Activated CD4-positive, alpha-beta memory T cell treated with anti-CD3 and anti-CD28 coated beads, Interleukin-2, amount 10 ng/mL, durations not matched to agents 7 days and 5 days (primary cell): ENCODE data around the gene EWSR1. TPM values are rescaled to one million over a fixed set of nuclear protein-coding genes. Genes with fewer than 3 reads are reported as not detected.
A peak's percentile ranks its signal among the peaks of the same experiment; 100 is the strongest.

Experiments used
- CTCF ChIA-PET: fragments of 350-600 bp; sonication (Branson Sonifier 250); formaldehyde crosslinking; loops from one replicate; lab custom pipeline; 2021; ENCODE audit warnings: antibody characterized with exemption, inconsistent platforms; lab: Charles Lee
- POLR2A ChIA-PET: fragments of 350-600 bp; sonication (Branson Sonifier 250); formaldehyde crosslinking; loops from one replicate; lab custom pipeline; 2021; ENCODE audit warnings: antibody characterized with exemption; lab: Charles Lee
- DNase-seq: peaks from one replicate; pipeline ENCODE4 v3.0.0-alpha.2; 2020
- H3K27ac Mint-ChIP-seq: one replicate; pipeline ENCODE4 v1.8.0; 2021; ENCODE audit warnings: mild to moderate bottlenecking, mixed read lengths
- H3K27me3 Mint-ChIP-seq: one replicate; pipeline ENCODE4 v1.8.0; 2021; ENCODE audit warnings: mixed read lengths
- H3K36me3 Mint-ChIP-seq: one replicate; pipeline ENCODE4 v1.8.0; 2021; ENCODE audit warnings: low read depth, mixed read lengths
- H3K4me1 Mint-ChIP-seq: one replicate; pipeline ENCODE4 v1.8.0; 2021; ENCODE audit warnings: mixed read lengths
- H3K4me3 Mint-ChIP-seq: one replicate; pipeline ENCODE4 v1.8.0; 2021; ENCODE audit warnings: mild to moderate bottlenecking, mixed read lengths
- H3K9me3 Mint-ChIP-seq: one replicate; pipeline ENCODE4 v1.8.0; 2021; ENCODE audit warnings: mixed read lengths
- total RNA-seq, 2 experiments: library from RNA; stranded (reverse); gene quantifications; one replicate each; pipeline ENCODE4 v1.2.3, GENCODE V29; 2021

EWSR1 gene
- total RNA-seq, 2 experiments from 2014 or later, result 308 to 311 TPM

- ChIA-PET POLR2A (interaction anchor here (0.9 to 1.4 kb wide), 2 partner anchors 9 to 10 kb away, joined by 3 to 4 read pairs; no protein-coding TSS in a partner anchor), CTCF (interaction anchor here (1.4 kb wide), 1 partner anchor 10 kb away, joined by 7 read pairs; no protein-coding TSS in a partner anchor)
- Mint-ChIP-seq H3K4me1 (no peaks in the 10 kb centered on the region), H3K27ac (no peak overlapping the region), H3K36me3 (no peaks in the 10 kb centered on the region), H3K4me3 (no peak overlapping the region), H3K27me3 (no peaks in the 10 kb centered on the region), H3K9me3 (no peaks in the 10 kb centered on the region)
- DNase-seq, result no peak
Measured at GRCh38 chr22:29323641-29324040, 55.6 kb downstream of the EWSR1 start.

- Mint-ChIP-seq H3K27me3 (no peaks in the 10 kb centered on the region), H3K36me3 (no peaks in the 10 kb centered on the region), H3K27ac (no peak overlapping the region), H3K4me1 (no peaks in the 10 kb centered on the region), H3K4me3 (no peak overlapping the region), H3K9me3 (no peaks in the 10 kb centered on the region)
- DNase-seq, result no peak
- ChIA-PET POLR2A (interaction anchor here (1.4 kb wide), 1 partner anchor 8 kb away, joined by 5 read pairs; no protein-coding TSS in a partner anchor), CTCF (no interaction called here)
Measured at GRCh38 chr22:29325356-29325755, 57.3 kb downstream of the EWSR1 start.

- no peaks in the 10 kb centered on the region for H3K36me3 Mint-ChIP-seq
Measured at GRCh38 chr22:29325785-29326315, 57.8 kb downstream of the EWSR1 start.

GRCh38 chr22:29326481-29326880, 58.4 kb downstream of the EWSR1 start:
- no peaks in the 10 kb centered on the region for H3K36me3 Mint-ChIP-seq
- ChIA-PET POLR2A (interaction anchor here (0.8 to 1.4 kb wide), 2 partner anchors 9 to 24 kb away, joined by 3 to 5 read pairs; no protein-coding TSS in a partner anchor), CTCF (no interaction called here)
- no peak for DNase-seq
- H3K4me3 Mint-ChIP-seq, result no peak overlapping the region
- H3K4me1 Mint-ChIP-seq, result no peaks in the 10 kb centered on the region
- H3K9me3 Mint-ChIP-seq, result no peaks in the 10 kb centered on the region
- no peaks in the 10 kb centered on the region for H3K27me3 Mint-ChIP-seq
- H3K27ac Mint-ChIP-seq, result no peak overlapping the region

More at GRCh38 chr22:29325785-29326315, 57.8 kb downstream of the EWSR1 start:
- Mint-ChIP-seq H3K4me1 (no peaks in the 10 kb centered on the region), H3K27me3 (no peaks in the 10 kb centered on the region), H3K4me3 (no peak overlapping the region), H3K27ac (no peak overlapping the region), H3K9me3 (no peaks in the 10 kb centered on the region)
- no peak for DNase-seq
- ChIA-PET POLR2A (interaction anchor here (1.4 kb wide), 1 partner anchor 9 kb away, joined by 5 read pairs; no protein-coding TSS in a partner anchor), CTCF (no interaction called here)

GRCh38 chr22:29327089-29327764, 59.2 kb downstream of the EWSR1 start:
- Mint-ChIP-seq H3K4me3 (no peak overlapping the region), H3K9me3 (no peaks in the 10 kb centered on the region), H3K36me3 (peaks cover 2% of the 10 kb centered on the region), H3K27me3 (no peaks in the 10 kb centered on the region), H3K27ac (no peak overlapping the region), H3K4me1 (no peaks in the 10 kb centered on the region)
- DNase-seq, result no peak
- ChIA-PET POLR2A (interaction anchor here (0.8 to 1.3 kb wide), 2 partner anchors 10 to 25 kb away, joined by 3 read pairs; no protein-coding TSS in a partner anchor), CTCF (no interaction called here)

- CTCF ChIA-PET, result no interaction called here
- no peak overlapping the region for H3K4me3 Mint-ChIP-seq
- H3K9me3 Mint-ChIP-seq, result no peaks in the 10 kb centered on the region
- POLR2A ChIA-PET, result interaction anchor here (1.3 kb wide), 1 partner anchor 11 kb away, joined by 3 read pairs; no protein-coding TSS in a partner anchor
- H3K27me3 Mint-ChIP-seq, result no peaks in the 10 kb centered on the region
- no peaks in the 10 kb centered on the region for H3K4me1 Mint-ChIP-seq
- H3K27ac Mint-ChIP-seq, result no peak overlapping the region
- DNase-seq, result no peak
- H3K36me3 Mint-ChIP-seq, result peaks cover 3% of the 10 kb centered on the region
Measured at GRCh38 chr22:29328055-29328454, 60.0 kb downstream of the EWSR1 start.

- Mint-ChIP-seq H3K4me3 (no peak overlapping the region), H3K27ac (peak overlapping the region; percentile 40), H3K4me1 (no peaks in the 10 kb centered on the region), H3K27me3 (no peaks in the 10 kb centered on the region), H3K9me3 (no peaks in the 10 kb centered on the region), H3K36me3 (peaks cover 8% of the 10 kb centered on the region)
- ChIA-PET CTCF (no interaction called here), POLR2A (interaction anchor here (1.3 kb wide), 1 partner anchor 12 kb away, joined by 3 read pairs; no protein-coding TSS in a partner anchor)
- no peak for DNase-seq
Measured at GRCh38 chr22:29328566-29329500, 60.8 kb downstream of the EWSR1 start.

GRCh38 chr22:29329581-29329980, 61.5 kb downstream of the EWSR1 start:
- H3K36me3 Mint-ChIP-seq, result peaks cover 8% of the 10 kb centered on the region
- no peak for DNase-seq
- ChIA-PET POLR2A (no interaction called here), CTCF (no interaction called here)
- H3K27ac Mint-ChIP-seq, result no peak overlapping the region
- H3K9me3 Mint-ChIP-seq, result no peaks in the 10 kb centered on the region
- no peaks in the 10 kb centered on the region for H3K27me3 Mint-ChIP-seq
- H3K4me3 Mint-ChIP-seq, result no peak overlapping the region
- H3K4me1 Mint-ChIP-seq, result no peaks in the 10 kb centered on the region

GRCh38 chr22:29330291-29330690, 62.2 kb downstream of the EWSR1 start:
- no peaks in the 10 kb centered on the region for H3K9me3 Mint-ChIP-seq
- H3K4me3 Mint-ChIP-seq, result no peak overlapping the region
- no peak overlapping the region for H3K27ac Mint-ChIP-seq
- H3K36me3 Mint-ChIP-seq, result peaks cover 13% of the 10 kb centered on the region
- H3K4me1 Mint-ChIP-seq, result no peaks in the 10 kb centered on the region
- DNase-seq, result no peak
- ChIA-PET CTCF (no interaction called here), POLR2A (no interaction called here)
- no peaks in the 10 kb centered on the region for H3K27me3 Mint-ChIP-seq

GRCh38 chr22:29330753-29331152, 62.7 kb downstream of the EWSR1 start:
- Mint-ChIP-seq H3K4me1 (no peaks in the 10 kb centered on the region), H3K27ac (no peak overlapping the region), H3K27me3 (no peaks in the 10 kb centered on the region), H3K4me3 (no peak overlapping the region), H3K36me3 (peaks cover 17% of the 10 kb centered on the region), H3K9me3 (no peaks in the 10 kb centered on the region)
- ChIA-PET POLR2A (no interaction called here), CTCF (no interaction called here)
- no peak for DNase-seq

GRCh38 chr22:29331213-29331612, 63.1 kb downstream of the EWSR1 start:
- no peaks in the 10 kb centered on the region for H3K4me1 Mint-ChIP-seq
- CTCF ChIA-PET, result no interaction called here
- no peak overlapping the region for H3K27ac Mint-ChIP-seq
- H3K27me3 Mint-ChIP-seq, result no peaks in the 10 kb centered on the region
- no peak for DNase-seq
- POLR2A ChIA-PET, result no interaction called here
- H3K36me3 Mint-ChIP-seq, result peaks cover 22% of the 10 kb centered on the region
- no peaks in the 10 kb centered on the region for H3K9me3 Mint-ChIP-seq
- H3K4me3 Mint-ChIP-seq, result no peak overlapping the region

DNA sequence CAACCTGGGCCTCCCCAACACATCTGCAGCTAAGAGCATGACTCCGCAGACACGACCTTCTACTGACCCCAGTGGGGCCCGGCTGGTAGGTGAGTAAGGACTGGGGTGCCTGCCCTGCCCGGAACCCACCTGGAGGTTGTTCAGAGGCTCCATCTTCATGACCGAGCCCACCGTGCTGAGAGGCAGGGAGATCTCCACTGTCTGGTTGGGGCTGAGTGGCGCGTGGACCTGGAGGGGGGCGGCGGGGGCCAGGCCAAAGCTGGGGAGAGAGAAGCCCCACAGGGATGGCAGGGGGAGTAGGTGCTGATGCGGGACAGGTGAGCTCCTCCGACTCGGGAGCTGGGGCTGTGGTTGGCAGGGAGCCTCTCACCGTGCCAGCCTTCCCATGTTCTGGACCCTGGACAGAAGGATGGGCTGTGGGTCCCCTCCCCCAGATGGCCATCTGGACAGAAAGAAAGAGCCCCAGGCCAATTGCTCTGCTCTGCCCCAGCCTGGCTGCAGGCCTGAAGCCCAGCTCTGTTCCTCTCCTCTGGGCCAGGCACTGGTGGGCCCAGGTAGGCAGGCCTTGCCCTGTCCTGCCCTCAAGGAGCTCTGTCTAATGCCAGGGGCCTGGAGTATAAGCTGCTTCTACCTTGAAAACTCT, 63.7 kb downstream of the EWSR1 start:
- Mint-ChIP-seq H3K4me3 (no peak overlapping the region), H3K27ac (no peak overlapping the region), H3K9me3 (no peaks in the 10 kb centered on the region), H3K4me1 (no peaks in the 10 kb centered on the region), H3K27me3 (no peaks in the 10 kb centered on the region), H3K36me3 (peaks cover 25% of the 10 kb centered on the region)
- no peak for DNase-seq
- CTCF ChIA-PET, result no interaction called here
- POLR2A ChIA-PET, result interaction anchor here (1.4 kb wide), 1 partner anchor 8 kb away, joined by 4 read pairs; no protein-coding TSS in a partner anchor
